OCI-LY3 (cell line): Measurements from ENCODE around the gene MAGEA2B.
"Not testable (repeated sequence)": the region's sequence is repeated elsewhere in the genome, so short reads cannot be mapped to it uniquely, and the experiment has no call there.

ENCODE experiments used
- H2AFZ ChIP-seq: fragments of 200-600, 300-600 bp; shearing (Covaris generic); 2 replicates; pipeline ENCODE4 v1.6.0; 2014; ENCODE audit warnings: antibody characterized with exemption, low read depth, low read length
- H3K27ac ChIP-seq: fragments of 200-600, 300-600 bp; sonication (generic); 2 replicates; pipeline ENCODE4 v1.5.1; 2014; ENCODE audit warnings: mild to moderate bottlenecking, low read length, moderate library complexity, mixed read lengths
- H3K27me3 ChIP-seq: fragments of 200-600, 300-600 bp; sonication (generic); 2 replicates; pipeline ENCODE4 v1.6.1; 2014; ENCODE audit warnings: low read depth, low read length, mixed read lengths
- H3K36me3 ChIP-seq: fragments of 200-600, 300-600 bp; sonication (generic); replicated peaks from 2 replicates; pipeline ENCODE3; 2014; ENCODE audit warnings: low read depth, low read length, mixed read lengths
- H3K4me1 ChIP-seq: fragments of 300-600, 200-600 bp; sonication (generic); 2 replicates; pipeline ENCODE4 v1.6.1; 2014; ENCODE audit warnings: low read length, mixed read lengths
- H3K4me2 ChIP-seq: fragments of 200-600, 300-600 bp; sonication (generic); 2 replicates; pipeline ENCODE4 v1.6.1; 2014; ENCODE audit warnings: low read length, mixed read lengths
- H3K4me3 ChIP-seq: fragments of 300-600, 200-600 bp; sonication (generic); 2 replicates; pipeline ENCODE4 v1.5.1; 2014; ENCODE audit warnings: antibody characterized with exemption, mild to moderate bottlenecking, low read length, moderate library complexity
- H3K79me2 ChIP-seq: fragments of 300-600, 200-600 bp; shearing (Covaris generic); 2 replicates; pipeline ENCODE4 v1.6.1; 2014; ENCODE audit warnings: mild to moderate bottlenecking, low read length, mixed read lengths
- H3K9ac ChIP-seq: fragments of 300-600, 200-600 bp; shearing (Covaris generic); 2 replicates; pipeline ENCODE4 v1.6.0; 2014; ENCODE audit warnings: mild to moderate bottlenecking, low read length, moderate library complexity
- H3K9me3 ChIP-seq: fragments of 200-600, 300-600 bp; shearing (Covaris generic); 2 replicates; pipeline ENCODE4 v1.6.1; 2014; ENCODE audit warnings: low read length, mixed read lengths; ENCODE audit not compliant: insufficient read depth
- H4K20me1 ChIP-seq: fragments of 200-600, 300-600 bp; sonication (generic); 2 replicates; pipeline ENCODE4 v1.6.1; 2016; ENCODE audit warnings: low read length, mixed read lengths; ENCODE audit not compliant: insufficient read depth

The MAGEA2B gene

DNA sequence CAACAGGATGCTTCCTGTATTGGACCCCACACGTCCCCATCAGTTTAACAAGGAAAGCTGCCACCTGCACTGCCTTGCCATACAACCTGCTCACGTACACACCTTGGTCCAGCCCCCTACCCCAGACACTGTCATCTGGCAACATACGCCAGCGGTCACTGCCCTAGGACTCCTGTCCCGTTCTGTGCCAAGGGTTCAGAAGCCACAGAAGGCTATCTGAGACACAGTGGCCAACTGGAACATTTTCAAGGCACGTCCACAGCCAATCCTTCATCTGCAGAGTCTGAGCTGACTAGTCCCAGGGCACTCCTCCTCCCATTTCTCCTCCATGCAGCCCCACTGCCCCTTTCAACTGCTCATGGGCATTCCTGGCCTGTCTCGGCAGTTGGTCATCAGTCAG, 47.2 kb downstream of the MAGEA2B start:
- H3K27ac ChIP-seq, H3K4me2 ChIP-seq, H4K20me1 ChIP-seq, H2AFZ ChIP-seq, H3K4me3 ChIP-seq, H3K27me3 ChIP-seq, H3K79me2 ChIP-seq, H3K9me3 ChIP-seq, H3K36me3 ChIP-seq, H3K9ac ChIP-seq, H3K4me1 ChIP-seq: not testable (repeated sequence)

DNA sequence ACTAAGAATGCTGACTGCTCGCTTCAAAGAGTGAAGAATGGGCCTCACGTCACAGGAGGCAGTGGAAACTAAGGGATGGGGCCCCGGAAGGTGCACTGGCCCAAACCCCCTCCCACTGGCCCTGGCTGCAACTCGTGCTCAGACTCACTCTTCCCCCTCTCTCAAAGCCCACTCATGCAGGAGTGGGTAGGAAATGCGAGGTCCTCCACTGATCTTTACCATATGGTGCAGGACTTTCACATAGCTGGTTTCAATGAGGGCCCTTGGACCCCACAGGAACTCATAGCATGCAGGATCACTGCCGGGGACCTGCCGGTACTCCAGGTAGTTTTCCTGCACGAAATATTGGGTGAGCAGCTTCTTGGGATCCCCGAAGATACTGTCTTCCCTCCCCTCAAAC, 52.1 kb downstream of the MAGEA2B start:
- H3K79me2 ChIP-seq, H3K9me3 ChIP-seq, H3K4me2 ChIP-seq, H3K4me1 ChIP-seq, H3K4me3 ChIP-seq, H3K9ac ChIP-seq, H3K27me3 ChIP-seq, H3K36me3 ChIP-seq, H4K20me1 ChIP-seq, H2AFZ ChIP-seq, H3K27ac ChIP-seq: not testable (repeated sequence)
